GM23338 (cell line): Measurements from ENCODE around the gene RIMS4. TPM values are rescaled to one million over a fixed set of nuclear protein-coding genes. Genes with fewer than 3 reads are reported as not detected.

ENCODE experiments used
- ATAC-seq: fragments of 200-7000 bp; cut with Tn5 transposase; 3 replicates; pipeline ENCODE4 v1.9.1; 2020
- DNase-seq: peaks from one replicate; pipeline ENCODE4 v3.0.0-alpha.2; 2015; ENCODE audit warnings: low spot score
- H2AFZ ChIP-seq: fragments of 200-600 bp; sonication (generic); 2 replicates; pipeline ENCODE4 v1.8.0; 2016; ENCODE audit warnings: antibody characterized with exemption, mild to moderate bottlenecking, moderate library complexity
- H3F3A ChIP-seq: fragments of 200-600 bp; sonication (generic); replicated peaks from 2 replicates; pipeline ENCODE4 v1.8.0; 2017; ENCODE audit warnings: antibody characterized with exemption, mixed run types, low read depth
- H3K27ac ChIP-seq: fragments of 200-600 bp; sonication (generic); 2 replicates; pipeline ENCODE4 v1.6.1; 2016; ENCODE audit warnings: low read depth
- H3K27me3 ChIP-seq: fragments of 200-600 bp; sonication (generic); 2 replicates; pipeline ENCODE4 v1.8.0; 2016; ENCODE audit warnings: mild to moderate bottlenecking, mixed run types, moderate library complexity; ENCODE audit not compliant: insufficient read depth
- H3K36me3 ChIP-seq: fragments of 200-600 bp; sonication (generic); 2 replicates; pipeline ENCODE4 v1.8.0; 2016; ENCODE audit warnings: mild to moderate bottlenecking; ENCODE audit not compliant: insufficient read depth
- H3K4me1 ChIP-seq: fragments of 200-600 bp; sonication (generic); 2 replicates; pipeline ENCODE4 v1.8.0; 2016; ENCODE audit warnings: mild to moderate bottlenecking, moderate library complexity; ENCODE audit not compliant: insufficient read depth
- H3K4me2 ChIP-seq: fragments of 200-600 bp; sonication (generic); 2 replicates; pipeline ENCODE4 v1.7.1; 2017; ENCODE audit warnings: mixed run types
- H3K4me3 ChIP-seq: fragments of 200-600 bp; sonication (generic); 2 replicates; pipeline ENCODE4 v1.6.1; 2016; ENCODE audit warnings: mixed run types
- H3K79me2 ChIP-seq: fragments of 200-600 bp; sonication (generic); replicated peaks from 2 replicates; pipeline ENCODE4 v1.8.0; 2017; ENCODE audit warnings: mild to moderate bottlenecking; ENCODE audit not compliant: insufficient read depth
- H3K9me2 ChIP-seq: fragments of 200-600 bp; sonication (generic); 2 replicates; pipeline ENCODE4 v1.8.0; 2017; ENCODE audit not compliant: insufficient read depth
- H4K20me1 ChIP-seq: fragments of 200-600 bp; sonication (generic); replicated peaks from 2 replicates; pipeline ENCODE4 v1.8.0; 2017; ENCODE audit warnings: mild to moderate bottlenecking; ENCODE audit not compliant: insufficient read depth
- H3K27ac Mint-ChIP-seq: 2 replicates; pipeline ENCODE4 v1.8.0; 2020; ENCODE audit warnings: inconsistent platforms, mild to moderate bottlenecking, moderate library complexity, mixed read lengths
- H3K27me3 Mint-ChIP-seq: 3 replicates; pipeline ENCODE4 v1.8.0; 2022; ENCODE audit warnings: low read depth, mild to moderate bottlenecking, moderate library complexity, mixed read lengths, inconsistent platforms; ENCODE audit not compliant: insufficient read depth, poor library complexity
- H3K36me3 Mint-ChIP-seq: 3 replicates; pipeline ENCODE4 v1.8.0; 2021; ENCODE audit warnings: low read depth, mild to moderate bottlenecking, inconsistent platforms, moderate library complexity, mixed read lengths
- H3K4me1 Mint-ChIP-seq: 3 replicates; pipeline ENCODE4 v1.8.0; 2020; ENCODE audit warnings: mild to moderate bottlenecking, inconsistent platforms, mixed read lengths
- H3K4me3 Mint-ChIP-seq: 3 replicates; pipeline ENCODE4 v1.8.0; 2021; ENCODE audit warnings: moderate library complexity, mild to moderate bottlenecking, inconsistent platforms, mixed read lengths
- H3K9me3 Mint-ChIP-seq: 3 replicates; pipeline ENCODE4 v1.8.0; 2020; ENCODE audit warnings: moderate library complexity, mild to moderate bottlenecking, inconsistent platforms, mixed read lengths
- CREB1 ChIP-seq: fragments of 250-450 bp; sonication (Bioruptor Pico); IDR thresholded peaks from 2 replicates; pipeline ENCODE4 v1.5.0; 2020; ENCODE audit warnings: low read depth, mild to moderate bottlenecking, moderate library complexity
- REST ChIP-seq: IDR thresholded peaks from one replicate; pipeline ENCODE4 v1.6.1; 2018; ENCODE audit warnings: antibody characterized with exemption; ENCODE audit not compliant: unreplicated experiment
- STAT1 ChIP-seq: IDR thresholded peaks from one replicate; pipeline ENCODE4 v1.6.1; 2016; ENCODE audit warnings: antibody characterized with exemption; ENCODE audit not compliant: unreplicated experiment
- ZNF331 ChIP-seq: fragments of 250-450 bp; sonication (Bioruptor Pico); IDR thresholded peaks from 2 replicates; pipeline ENCODE4 v1.5.0; 2020; ENCODE audit warnings: low read depth, mild to moderate bottlenecking, moderate library complexity
- polyA plus RNA-seq: library from polyadenylated mRNA; unstranded; fragments of >200 nt; fragmentation: Nextera tagmentation; extraction: Ambion mirVana; gene quantifications from 2 replicates; pipeline ENCODE4 v1.2.1, GENCODE V29; 2016
- total RNA-seq: library from RNA; depleted of rRNA; stranded (reverse); fragments of >200 nt; shearing (Covaris generic); gene quantifications from 2 replicates; pipeline ENCODE4 v1.2.3, GENCODE V29; 2014
- TF ChIP-seq, protein P1 (sequence below): fragments of 250-450 bp; sonication (Bioruptor Pico); IDR thresholded peaks from 2 replicates; pipeline ENCODE4 v1.5.0; 2020; ENCODE audit warnings: mild to moderate bottlenecking, moderate library complexity

RIMS4 gene
- total and polyA plus RNA-seq, 2 experiments from 2014 or later = 3.5 to 39.7 TPM

GRCh38 chr20:44765701-44766347, 44.5 kb downstream of the RIMS4 start (continued):
- TF ChIP-seq, protein P1, sequence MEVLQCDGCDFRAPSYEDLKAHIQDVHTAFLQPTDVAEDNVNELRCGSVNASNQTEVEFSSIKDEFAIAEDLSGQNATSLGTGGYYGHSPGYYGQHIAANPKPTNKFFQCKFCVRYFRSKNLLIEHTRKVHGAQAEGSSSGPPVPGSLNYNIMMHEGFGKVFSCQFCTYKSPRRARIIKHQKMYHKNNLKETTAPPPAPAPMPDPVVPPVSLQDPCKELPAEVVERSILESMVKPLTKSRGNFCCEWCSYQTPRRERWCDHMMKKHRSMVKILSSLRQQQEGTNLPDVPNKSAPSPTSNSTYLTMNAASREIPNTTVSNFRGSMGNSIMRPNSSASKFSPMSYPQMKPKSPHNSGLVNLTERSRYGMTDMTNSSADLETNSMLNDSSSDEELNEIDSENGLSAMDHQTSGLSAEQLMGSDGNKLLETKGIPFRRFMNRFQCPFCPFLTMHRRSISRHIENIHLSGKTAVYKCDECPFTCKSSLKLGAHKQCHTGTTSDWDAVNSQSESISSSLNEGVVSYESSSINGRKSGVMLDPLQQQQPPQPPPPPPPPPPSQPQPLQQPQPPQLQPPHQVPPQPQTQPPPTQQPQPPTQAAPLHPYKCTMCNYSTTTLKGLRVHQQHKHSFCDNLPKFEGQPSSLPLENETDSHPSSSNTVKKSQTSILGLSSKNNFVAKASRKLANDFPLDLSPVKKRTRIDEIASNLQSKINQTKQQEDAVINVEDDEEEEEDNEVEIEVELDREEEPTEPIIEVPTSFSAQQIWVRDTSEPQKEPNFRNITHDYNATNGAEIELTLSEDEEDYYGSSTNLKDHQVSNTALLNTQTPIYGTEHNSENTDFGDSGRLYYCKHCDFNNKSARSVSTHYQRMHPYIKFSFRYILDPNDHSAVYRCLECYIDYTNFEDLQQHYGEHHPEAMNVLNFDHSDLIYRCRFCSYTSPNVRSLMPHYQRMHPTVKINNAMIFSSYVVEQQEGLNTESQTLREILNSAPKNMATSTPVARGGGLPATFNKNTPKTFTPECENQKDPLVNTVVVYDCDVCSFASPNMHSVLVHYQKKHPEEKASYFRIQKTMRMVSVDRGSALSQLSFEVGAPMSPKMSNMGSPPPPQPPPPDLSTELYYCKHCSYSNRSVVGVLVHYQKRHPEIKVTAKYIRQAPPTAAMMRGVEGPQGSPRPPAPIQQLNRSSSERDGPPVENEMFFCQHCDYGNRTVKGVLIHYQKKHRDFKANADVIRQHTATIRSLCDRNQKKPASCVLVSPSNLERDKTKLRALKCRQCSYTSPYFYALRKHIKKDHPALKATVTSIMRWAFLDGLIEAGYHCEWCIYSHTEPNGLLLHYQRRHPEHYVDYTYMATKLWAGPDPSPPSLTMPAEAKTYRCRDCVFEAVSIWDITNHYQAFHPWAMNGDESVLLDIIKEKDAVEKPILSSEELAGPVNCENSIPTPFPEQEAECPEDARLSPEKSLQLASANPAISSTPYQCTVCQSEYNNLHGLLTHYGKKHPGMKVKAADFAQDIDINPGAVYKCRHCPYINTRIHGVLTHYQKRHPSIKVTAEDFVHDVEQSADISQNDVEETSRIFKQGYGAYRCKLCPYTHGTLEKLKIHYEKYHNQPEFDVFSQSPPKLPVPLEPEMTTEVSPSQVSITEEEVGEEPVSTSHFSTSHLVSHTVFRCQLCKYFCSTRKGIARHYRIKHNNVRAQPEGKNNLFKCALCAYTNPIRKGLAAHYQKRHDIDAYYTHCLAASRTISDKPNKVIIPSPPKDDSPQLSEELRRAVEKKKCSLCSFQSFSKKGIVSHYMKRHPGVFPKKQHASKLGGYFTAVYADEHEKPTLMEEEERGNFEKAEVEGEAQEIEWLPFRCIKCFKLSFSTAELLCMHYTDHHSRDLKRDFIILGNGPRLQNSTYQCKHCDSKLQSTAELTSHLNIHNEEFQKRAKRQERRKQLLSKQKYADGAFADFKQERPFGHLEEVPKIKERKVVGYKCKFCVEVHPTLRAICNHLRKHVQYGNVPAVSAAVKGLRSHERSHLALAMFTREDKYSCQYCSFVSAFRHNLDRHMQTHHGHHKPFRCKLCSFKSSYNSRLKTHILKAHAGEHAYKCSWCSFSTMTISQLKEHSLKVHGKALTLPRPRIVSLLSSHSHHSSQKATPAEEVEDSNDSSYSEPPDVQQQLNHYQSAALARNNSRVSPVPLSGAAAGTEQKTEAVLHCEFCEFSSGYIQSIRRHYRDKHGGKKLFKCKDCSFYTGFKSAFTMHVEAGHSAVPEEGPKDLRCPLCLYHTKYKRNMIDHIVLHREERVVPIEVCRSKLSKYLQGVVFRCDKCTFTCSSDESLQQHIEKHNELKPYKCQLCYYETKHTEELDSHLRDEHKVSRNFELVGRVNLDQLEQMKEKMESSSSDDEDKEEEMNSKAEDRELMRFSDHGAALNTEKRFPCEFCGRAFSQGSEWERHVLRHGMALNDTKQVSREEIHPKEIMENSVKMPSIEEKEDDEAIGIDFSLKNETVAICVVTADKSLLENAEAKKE (CRISPR knock-in tag) = no peak
- TF ChIP-seq STAT1 = no peak

DNA sequence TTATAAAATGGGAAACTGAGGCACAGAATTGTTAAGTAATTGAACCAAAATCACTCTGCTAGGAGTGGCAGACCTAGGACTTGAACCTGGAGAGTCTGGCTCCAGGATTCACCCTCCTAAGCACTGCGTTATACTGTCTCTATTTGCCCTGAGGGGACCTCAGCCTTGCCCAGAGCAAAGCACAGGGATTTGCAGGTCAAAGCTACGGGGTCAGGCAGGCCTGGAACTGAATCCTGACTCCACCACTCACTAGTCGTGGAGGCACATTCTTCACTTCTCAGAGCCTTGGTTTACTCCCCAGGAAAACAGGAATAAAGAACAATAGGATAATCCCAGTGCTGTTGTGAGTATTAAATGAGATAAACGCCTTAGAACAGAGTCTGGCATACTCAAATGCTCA, 45.3 kb downstream of the RIMS4 start:
- Histone ChIP-seq H3K27ac (no peak overlapping the region), H3K79me2 (no peaks in the 10 kb centered on the region), H4K20me1 (no peaks in the 10 kb centered on the region; the same call in 1 of the 2 replicates), H2AFZ (no peak overlapping the region), H3K36me3 (no peaks in the 10 kb centered on the region), H3K9me2 (no peaks in the 10 kb centered on the region), H3K4me3 (no peak overlapping the region), H3K4me1 (no peaks in the 10 kb centered on the region), H3K4me2 (no peak overlapping the region), H3K27me3 (no peaks in the 10 kb centered on the region), H3F3A (no peaks in the 10 kb centered on the region)
- Mint-ChIP-seq H3K4me1 (peaks cover 4% of the 10 kb centered on the region; the same call in 2 of the 3 replicates), H3K9me3 (no peaks in the 10 kb centered on the region), H3K36me3 (peaks cover 3% of the 10 kb centered on the region; the same call in 1 of the 3 replicates), H3K27me3 (no peaks in the 10 kb centered on the region), H3K4me3 (no peak overlapping the region), H3K27ac (no peak overlapping the region)
- ATAC-seq (no peak), DNase-seq (no peak)
- TF ChIP-seq, protein P1 (CRISPR knock-in tag) = no peak
- no peak for TF ChIP-seq ZNF331 (CRISPR knock-in tag)
- TF ChIP-seq CREB1 (CRISPR knock-in tag) = no peak
- TF ChIP-seq REST = no peak
